ENCODE results near the gene HHAT.

HHAT gene

GRCh38 chr1:210597555-210598134, 268.9 kb downstream of the HHAT start:
- H3K4me2 ChIP-seq (ENCODE audit: insufficient read depth, low read length, poor library complexity, severe bottlenecking), result no peak overlapping the region
- peaks cover 6 to 9% of the 10 kb centered on the region in 2 donors for H3K4me1 ChIP-seq (ENCODE audit: control insufficient read depth in 2 of 2, insufficient read depth in 1 of 2, low read depth in 1 of 2, low read length in 2 of 2)
- no peak overlapping the region for H4K8ac ChIP-seq (ENCODE audit: low read depth, low read length)
- no peak overlapping the region for H3K23ac ChIP-seq (ENCODE audit: low read depth, low read length, poor library complexity)
- H3K4me3 ChIP-seq (ENCODE audit: low read length in 2 of 2), result no peak overlapping the region
- no CpG with 5 or more reads among the region's 1 CpG for WGBS, 2 donors (ENCODE audit: extremely low coverage in 2 of 2, insufficient read length in 2 of 2, insufficient replicate concordance in 1 of 2)
- H3K18ac ChIP-seq (ENCODE audit: low read length), result no peak overlapping the region
- no peaks in the 10 kb centered on the region for H3K36me3 ChIP-seq (replicated peaks in 1 of 2; ENCODE audit: control insufficient read depth in 2 of 2, insufficient read depth in 2 of 2, low read length in 2 of 2)
- H3K9ac ChIP-seq (ENCODE audit: low read depth, low read length, poor library complexity), result no peak overlapping the region
- H2BK5ac ChIP-seq (ENCODE audit: low read length), result no peak overlapping the region
- H3K27ac ChIP-seq (replicated peaks; ENCODE audit: low read length), result no peak overlapping the region
- no peaks in the 10 kb centered on the region for H3K79me1 ChIP-seq (ENCODE audit: low read depth, low read length)
- DNase-seq (ENCODE audit: low spot score), result no peak
- H3K27me3 ChIP-seq (ENCODE audit: control insufficient read depth in 3 of 3, insufficient read depth in 3 of 3, low read depth in 1 of 3, low read length in 3 of 3), result no peaks in the 10 kb centered on the region
- H2AK5ac ChIP-seq (ENCODE audit: low read depth, low read length), result no peak overlapping the region
- H2BK120ac ChIP-seq (ENCODE audit: low read depth, low read length), result no peak overlapping the region
- no peak overlapping the region for H2BK15ac ChIP-seq (ENCODE audit: low read length)
- no peak overlapping the region for H3K4ac ChIP-seq (ENCODE audit: low read length)
- H3K9me3 ChIP-seq (replicated peaks in 1 of 2; ENCODE audit: control insufficient read depth in 2 of 2, insufficient read depth in 1 of 2, low read depth in 1 of 2, low read length in 2 of 2), result no peaks in the 10 kb centered on the region
- H3K14ac ChIP-seq (ENCODE audit: low read length), result no peak overlapping the region
- H4K91ac ChIP-seq (ENCODE audit: low read depth, low read length, poor library complexity), result no peak overlapping the region
- no peak overlapping the region for H2AFZ ChIP-seq (ENCODE audit: low read length)
- no peak overlapping the region for H2BK12ac ChIP-seq (ENCODE audit: low read length)

GRCh38 chr1:210598135-210598652, 269.5 kb downstream of the HHAT start:
- H2BK12ac ChIP-seq (ENCODE audit: low read length), result no peak overlapping the region
- H2BK120ac ChIP-seq (ENCODE audit: low read depth, low read length), result no peak overlapping the region

GRCh38 chr1:210600421-210601159, 271.9 kb downstream of the HHAT start:
- H2BK120ac ChIP-seq (ENCODE audit: low read depth, low read length), result no peak overlapping the region
- no peak overlapping the region for H2BK12ac ChIP-seq (ENCODE audit: low read length)
- H3K14ac ChIP-seq (ENCODE audit: low read length), result no peak overlapping the region
- H4K91ac ChIP-seq (ENCODE audit: low read depth, low read length, poor library complexity), result no peak overlapping the region
- H3K27me3 ChIP-seq (ENCODE audit: control insufficient read depth in 3 of 3, insufficient read depth in 3 of 3, low read depth in 1 of 3, low read length in 3 of 3), result no peaks in the 10 kb centered on the region
- H3K9ac ChIP-seq (ENCODE audit: low read depth, low read length, poor library complexity), result no peak overlapping the region
- H3K4me1 ChIP-seq (ENCODE audit: control insufficient read depth in 2 of 2, insufficient read depth in 1 of 2, low read depth in 1 of 2, low read length in 2 of 2), result peaks cover 6 to 9% of the 10 kb centered on the region in 2 donors
- no peak overlapping the region for H3K4me2 ChIP-seq (ENCODE audit: insufficient read depth, low read length, poor library complexity, severe bottlenecking)
- DNase-seq (ENCODE audit: low spot score), result no peak
- H3K36me3 ChIP-seq (replicated peaks in 1 of 2; ENCODE audit: control insufficient read depth in 2 of 2, insufficient read depth in 2 of 2, low read length in 2 of 2), result no peaks in the 10 kb centered on the region
- H3K27ac ChIP-seq (replicated peaks; ENCODE audit: low read length), result no peak overlapping the region
- no peak overlapping the region for H3K4me3 ChIP-seq (ENCODE audit: low read length in 2 of 2)
- H3K4ac ChIP-seq (ENCODE audit: low read length), result no peak overlapping the region
- no peak overlapping the region for H2BK15ac ChIP-seq (ENCODE audit: low read length)
- H3K18ac ChIP-seq (ENCODE audit: low read length), result no peak overlapping the region
- no peak overlapping the region for H3K23ac ChIP-seq (ENCODE audit: low read depth, low read length, poor library complexity)
- no peak overlapping the region for H2AK5ac ChIP-seq (ENCODE audit: low read depth, low read length)
- H3K9me3 ChIP-seq (replicated peaks in 1 of 2; ENCODE audit: control insufficient read depth in 2 of 2, insufficient read depth in 1 of 2, low read depth in 1 of 2, low read length in 2 of 2), result no peaks in the 10 kb centered on the region
- no peak overlapping the region for H4K8ac ChIP-seq (ENCODE audit: low read depth, low read length)
- H3K79me1 ChIP-seq (ENCODE audit: low read depth, low read length), result no peaks in the 10 kb centered on the region
- no peak overlapping the region for H2AFZ ChIP-seq (ENCODE audit: low read length)
- H2BK5ac ChIP-seq (ENCODE audit: low read length), result no peak overlapping the region
- no CpG with 5 or more reads among the region's 5 CpGs for WGBS, 2 donors (ENCODE audit: extremely low coverage in 2 of 2, insufficient read length in 2 of 2, insufficient replicate concordance in 1 of 2)

More at GRCh38 chr1:210598135-210598652, 269.5 kb downstream of the HHAT start:
- no peak overlapping the region for H2BK5ac ChIP-seq (ENCODE audit: low read length)
- H3K4ac ChIP-seq (ENCODE audit: low read length), result no peak overlapping the region
- no peak overlapping the region for H2AFZ ChIP-seq (ENCODE audit: low read length)
- no peak overlapping the region for H3K23ac ChIP-seq (ENCODE audit: low read depth, low read length, poor library complexity)
- no peak overlapping the region for H3K4me2 ChIP-seq (ENCODE audit: insufficient read depth, low read length, poor library complexity, severe bottlenecking)
- H3K9ac ChIP-seq (ENCODE audit: low read depth, low read length, poor library complexity), result no peak overlapping the region
- no CpG with 5 or more reads among the region's 3 CpGs for WGBS, 2 donors (ENCODE audit: extremely low coverage in 2 of 2, insufficient read length in 2 of 2, insufficient replicate concordance in 1 of 2)
- no peaks in the 10 kb centered on the region for H3K27me3 ChIP-seq (ENCODE audit: control insufficient read depth in 3 of 3, insufficient read depth in 3 of 3, low read depth in 1 of 3, low read length in 3 of 3)
- H3K36me3 ChIP-seq (replicated peaks in 1 of 2; ENCODE audit: control insufficient read depth in 2 of 2, insufficient read depth in 2 of 2, low read length in 2 of 2), result no peaks in the 10 kb centered on the region
- no peak overlapping the region for H3K18ac ChIP-seq (ENCODE audit: low read length)
- H2AK5ac ChIP-seq (ENCODE audit: low read depth, low read length), result no peak overlapping the region
- H2BK15ac ChIP-seq (ENCODE audit: low read length), result no peak overlapping the region
- DNase-seq (ENCODE audit: low spot score), result no peak
- H3K14ac ChIP-seq (ENCODE audit: low read length), result no peak overlapping the region
- no peak overlapping the region for H4K91ac ChIP-seq (ENCODE audit: low read depth, low read length, poor library complexity)
- H3K9me3 ChIP-seq (replicated peaks in 1 of 2; ENCODE audit: control insufficient read depth in 2 of 2, insufficient read depth in 1 of 2, low read depth in 1 of 2, low read length in 2 of 2), result no peaks in the 10 kb centered on the region
- no peak overlapping the region for H3K4me3 ChIP-seq (ENCODE audit: low read length in 2 of 2)
- no peak overlapping the region for H3K27ac ChIP-seq (replicated peaks; ENCODE audit: low read length)
- H3K79me1 ChIP-seq (ENCODE audit: low read depth, low read length), result no peaks in the 10 kb centered on the region
- no peak overlapping the region for H4K8ac ChIP-seq (ENCODE audit: low read depth, low read length)
- H3K4me1 ChIP-seq (ENCODE audit: control insufficient read depth in 2 of 2, insufficient read depth in 1 of 2, low read depth in 1 of 2, low read length in 2 of 2), result peaks cover 6 to 9% of the 10 kb centered on the region in 2 donors

GRCh38 chr1:210603123-210603522, 274.4 kb downstream of the HHAT start:
- Histone ChIP-seq H3K4me3 (ENCODE audit: low read length in 2 of 2) (no peak overlapping the region), H3K27ac (replicated peaks; ENCODE audit: low read length) (no peak overlapping the region), H3K9me3 (replicated peaks in 1 of 2; ENCODE audit: control insufficient read depth in 2 of 2, insufficient read depth in 1 of 2, low read depth in 1 of 2, low read length in 2 of 2) (no peaks in the 10 kb centered on the region), H4K91ac (ENCODE audit: low read depth, low read length, poor library complexity) (no peak overlapping the region), H3K9ac (ENCODE audit: low read depth, low read length, poor library complexity) (no peak overlapping the region), H3K27me3 (ENCODE audit: control insufficient read depth in 3 of 3, insufficient read depth in 3 of 3, low read depth in 1 of 3, low read length in 3 of 3) (no peaks in the 10 kb centered on the region), H2BK12ac (ENCODE audit: low read length) (no peak overlapping the region), H3K4me1 (ENCODE audit: control insufficient read depth in 2 of 2, insufficient read depth in 1 of 2, low read depth in 1 of 2, low read length in 2 of 2) (peaks cover 4 to 9% of the 10 kb centered on the region in 2 donors), H3K4me2 (ENCODE audit: insufficient read depth, low read length, poor library complexity, severe bottlenecking) (no peak overlapping the region), H3K14ac (ENCODE audit: low read length) (no peak overlapping the region), H3K4ac (ENCODE audit: low read length) (no peak overlapping the region), H2AFZ (ENCODE audit: low read length) (no peak overlapping the region), H3K79me1 (ENCODE audit: low read depth, low read length) (no peaks in the 10 kb centered on the region), H3K36me3 (replicated peaks in 1 of 2; ENCODE audit: control insufficient read depth in 2 of 2, insufficient read depth in 2 of 2, low read length in 2 of 2) (no peaks in the 10 kb centered on the region), H2BK15ac (ENCODE audit: low read length) (no peak overlapping the region), H3K23ac (ENCODE audit: low read depth, low read length, poor library complexity) (no peak overlapping the region), H3K18ac (ENCODE audit: low read length) (no peak overlapping the region), H2BK120ac (ENCODE audit: low read depth, low read length) (no peak overlapping the region), H2BK5ac (ENCODE audit: low read length) (no peak overlapping the region), H2AK5ac (ENCODE audit: low read depth, low read length) (no peak overlapping the region), H4K8ac (ENCODE audit: low read depth, low read length) (no peak overlapping the region)
- DNase-seq (ENCODE audit: low spot score), result no peak
- no CpG with 5 or more reads among the region's 4 CpGs for WGBS, 2 donors (ENCODE audit: extremely low coverage in 2 of 2, insufficient read length in 2 of 2, insufficient replicate concordance in 1 of 2)
